HG03045 (cell line): ENCODE measurements around the gene CDT1.

Experiments
- ATAC-seq: cut with Tn5 transposase; IDR thresholded peaks from one replicate; pipeline ENCODE4 v1.9.1; 2021; ENCODE audit warnings: mild to moderate bottlenecking, moderate library complexity; ENCODE audit not compliant: unreplicated experiment

The CDT1 gene

DNA sequence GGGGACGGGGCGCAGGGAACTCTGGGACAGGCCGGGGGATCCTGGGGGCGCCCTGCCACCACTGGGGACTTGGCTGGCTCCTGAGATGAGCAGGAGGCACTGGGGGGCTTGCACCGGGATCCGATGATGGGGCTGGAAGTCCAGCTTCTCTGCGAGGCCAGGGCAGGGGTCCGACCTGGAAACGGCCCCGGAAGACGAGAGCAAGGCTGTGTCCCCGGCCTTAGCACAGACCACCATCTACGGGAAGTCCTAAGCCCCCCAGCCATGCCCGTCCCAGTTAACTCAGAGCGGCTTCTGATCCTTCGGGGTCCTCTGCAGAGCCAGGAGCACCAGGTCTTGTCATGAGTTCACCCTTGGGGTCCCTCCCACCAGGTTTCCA lies 573 bp downstream of the CDT1 start:
- no peak for ATAC-seq

DNA sequence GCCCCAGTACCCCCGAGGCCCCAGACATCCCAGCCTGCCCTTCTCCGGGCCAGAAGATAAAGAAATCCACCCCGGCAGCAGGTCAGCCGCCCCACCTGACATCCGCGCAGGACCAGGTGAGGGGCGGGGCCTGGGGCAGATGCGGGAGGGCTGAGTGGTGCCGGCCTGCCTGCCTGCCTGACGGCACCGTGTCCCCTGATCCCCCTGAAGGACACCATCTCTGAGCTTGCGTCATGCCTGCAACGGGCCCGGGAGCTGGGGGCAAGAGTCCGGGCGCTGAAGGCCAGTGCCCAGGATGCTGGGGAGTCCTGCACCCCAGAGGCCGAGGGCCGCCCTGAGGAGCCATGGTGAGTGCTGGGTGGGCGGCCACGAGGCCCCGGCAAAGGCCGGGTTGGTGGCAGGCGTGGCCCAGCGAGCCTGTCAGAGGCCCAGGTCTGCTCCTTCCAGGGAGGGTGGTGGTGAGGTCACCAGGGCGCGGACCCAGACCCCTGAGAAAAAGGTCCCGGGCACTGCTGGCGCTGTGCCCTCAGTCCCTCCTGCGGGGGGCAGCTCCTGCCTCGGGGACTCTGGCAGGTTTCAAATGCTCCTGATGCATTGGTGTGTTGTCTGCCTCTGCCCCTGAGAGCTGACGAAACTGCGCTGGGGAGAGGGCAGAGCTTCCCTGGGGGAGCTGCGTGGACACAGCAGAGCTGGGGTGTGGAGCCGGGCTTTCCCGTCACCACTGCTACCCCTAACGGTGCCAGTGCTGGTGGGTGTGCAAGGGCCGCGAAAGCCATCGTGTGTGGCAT lies 1.2 kb downstream of the CDT1 start:
- no peak for ATAC-seq

DNA sequence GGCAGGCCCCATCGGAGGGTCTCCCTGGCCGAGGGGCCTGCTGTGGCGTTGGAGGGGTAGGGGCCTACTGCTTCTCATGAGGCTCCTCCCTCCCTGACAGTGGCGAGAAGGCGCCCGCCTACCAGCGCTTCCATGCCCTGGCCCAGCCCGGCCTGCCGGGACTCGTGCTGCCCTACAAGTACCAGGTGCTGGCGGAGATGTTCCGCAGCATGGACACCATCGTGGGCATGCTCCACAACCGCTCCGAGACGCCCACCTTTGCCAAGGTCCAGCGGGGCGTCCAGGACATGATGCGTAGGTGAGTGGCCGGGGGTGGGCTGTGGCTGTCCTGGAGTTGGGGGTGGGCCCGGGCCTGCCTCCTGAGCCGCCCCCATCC lies 1.7 kb downstream of the CDT1 start:
- no peak for ATAC-seq

DNA sequence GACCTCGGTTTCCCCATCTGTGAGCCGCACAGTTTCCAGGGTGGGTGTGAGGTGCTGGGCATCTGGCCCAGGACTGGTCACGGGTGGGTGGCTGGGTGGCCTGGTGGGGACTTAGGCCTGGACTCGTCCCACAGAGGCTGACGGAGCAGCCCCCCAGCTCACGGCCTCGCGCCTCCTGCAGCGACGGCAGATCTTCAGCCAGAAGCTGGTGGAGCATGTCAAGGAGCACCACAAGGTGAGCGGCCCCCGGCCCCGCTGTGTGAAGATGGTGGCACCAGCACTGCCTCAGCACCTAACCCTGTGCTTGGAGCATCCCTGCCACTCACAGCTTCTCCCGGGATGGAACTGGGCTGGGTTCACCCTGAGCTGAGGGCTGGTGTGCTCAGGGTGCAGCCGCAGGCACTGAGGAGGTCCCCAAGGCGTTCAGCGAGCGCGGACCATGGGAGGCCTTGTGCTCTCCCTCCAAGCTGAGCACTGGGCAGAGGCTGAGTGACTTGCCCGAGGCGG lies 2.4 kb downstream of the CDT1 start:
- no peak for ATAC-seq

DNA sequence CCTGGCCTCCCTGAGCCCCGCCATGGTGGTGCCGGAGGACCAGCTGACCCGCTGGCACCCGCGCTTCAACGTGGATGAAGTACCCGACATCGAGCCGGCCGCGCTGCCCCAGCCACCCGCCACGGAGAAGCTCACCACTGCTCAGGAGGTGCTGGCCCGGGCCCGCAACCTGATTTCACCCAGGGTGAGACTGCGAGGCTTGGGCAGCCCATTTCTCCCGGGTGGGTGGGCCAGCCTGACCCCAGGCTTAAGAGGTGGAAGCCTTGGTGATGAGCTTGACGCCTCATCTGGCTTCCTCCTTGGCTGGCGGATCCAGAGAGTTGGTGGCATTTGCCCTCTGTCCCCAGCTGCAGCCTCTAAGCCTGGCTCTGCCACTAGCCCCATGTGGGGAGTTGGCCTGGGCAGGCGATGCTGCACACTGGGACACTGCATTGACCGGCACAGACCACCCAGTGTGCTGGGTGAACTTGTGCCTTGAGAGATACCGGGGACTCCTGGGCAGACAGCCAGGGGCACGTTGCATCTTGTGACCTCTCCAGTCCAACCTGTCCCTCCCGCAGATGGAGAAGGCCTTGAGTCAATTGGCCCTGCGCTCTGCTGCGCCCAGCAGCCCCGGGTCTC lies 3.0 kb downstream of the CDT1 start:
- no peak for ATAC-seq

DNA sequence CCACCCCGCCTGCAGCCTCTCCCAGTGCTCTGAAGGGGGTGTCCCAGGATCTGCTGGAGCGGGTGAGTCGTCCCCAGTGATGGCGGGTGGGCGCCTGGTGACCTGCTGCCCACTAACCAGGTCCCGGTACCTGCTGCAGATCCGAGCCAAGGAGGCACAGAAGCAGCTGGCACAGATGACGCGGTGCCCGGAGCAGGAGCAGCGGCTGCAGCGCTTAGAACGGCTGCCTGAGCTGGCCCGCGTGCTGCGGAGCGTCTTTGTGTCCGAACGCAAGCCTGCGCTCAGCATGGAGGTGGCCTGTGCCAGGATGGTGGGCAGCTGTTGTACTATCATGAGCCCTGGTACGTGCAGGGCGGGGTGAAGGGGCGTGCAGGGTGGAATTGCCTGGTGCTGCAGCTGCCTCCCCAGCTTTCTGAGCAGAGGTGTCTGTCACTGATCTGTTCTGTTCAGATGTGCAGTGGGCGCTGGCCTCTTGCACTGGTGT lies 3.6 kb downstream of the CDT1 start:
- ATAC-seq, result no peak

DNA sequence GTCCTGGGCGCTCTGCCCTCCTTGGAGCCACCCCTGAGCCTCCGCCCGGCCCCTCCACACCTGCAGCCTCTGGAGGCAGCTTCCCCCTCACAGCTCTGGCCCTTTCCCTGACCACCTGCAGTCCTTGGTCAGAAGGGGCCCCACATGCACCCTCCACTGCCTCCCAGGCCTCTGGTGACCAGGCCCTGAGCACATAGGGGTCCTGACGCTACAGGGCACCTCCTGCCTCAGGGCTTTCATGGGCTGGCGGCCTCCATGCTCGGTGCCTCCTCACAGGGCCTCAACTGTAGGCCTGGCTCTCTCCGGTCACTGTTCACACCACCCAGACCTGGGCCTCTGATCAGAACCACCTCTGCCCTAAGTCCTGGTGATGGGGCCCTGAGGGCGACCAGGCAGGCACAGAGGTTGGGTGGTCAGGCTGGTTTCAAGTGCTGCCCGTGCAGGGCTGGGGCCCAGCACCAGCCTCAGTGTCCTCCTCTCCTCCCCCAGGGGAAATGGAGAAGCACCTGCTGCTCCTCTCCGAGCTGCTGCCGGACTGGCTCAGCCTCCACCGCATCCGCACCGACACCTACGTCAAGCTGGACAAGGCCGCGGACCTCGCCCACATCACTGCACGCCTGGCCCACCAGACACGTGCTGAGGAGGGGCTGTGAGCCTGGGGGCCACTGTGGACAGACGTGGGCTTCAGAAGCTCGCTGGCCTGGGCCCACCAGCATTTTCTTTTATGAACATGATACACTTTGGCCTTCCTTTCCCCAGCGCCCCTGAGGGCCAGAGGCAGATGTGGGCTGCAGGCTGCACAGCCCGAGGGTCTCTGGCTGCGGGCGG lies 4.3 kb downstream of the CDT1 start:
- ATAC-seq, result no peak

DNA sequence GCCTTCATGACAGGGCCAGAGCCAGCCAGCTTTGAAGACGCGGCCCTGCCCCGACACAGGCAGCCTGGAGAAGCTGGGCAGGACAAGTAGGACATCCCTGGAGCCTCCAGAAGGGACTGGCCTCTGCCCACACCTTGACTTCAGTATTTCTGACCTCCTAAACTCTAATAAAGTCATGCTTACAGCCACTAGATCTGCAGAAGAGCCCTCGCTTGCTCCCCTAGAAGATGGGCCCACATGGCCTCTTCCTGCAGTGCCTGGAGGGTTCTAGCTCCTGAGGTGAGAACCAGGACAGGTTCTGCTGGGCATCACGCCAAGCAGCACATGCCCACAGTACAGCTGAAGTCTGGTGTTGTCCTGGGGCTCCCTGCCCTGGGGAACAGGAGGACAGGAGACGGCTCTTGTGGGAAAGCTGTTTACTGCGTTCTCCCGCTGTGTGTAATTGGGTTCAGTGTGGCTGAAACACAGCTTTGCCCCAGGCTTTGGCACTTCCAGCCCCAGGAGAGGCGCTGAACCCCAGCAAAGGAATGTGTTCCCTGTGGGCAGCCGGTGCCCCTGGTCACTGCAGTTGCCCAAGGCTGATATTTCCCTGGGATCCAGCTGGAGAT lies 5.6 kb downstream of the CDT1 start:
- ATAC-seq, result no peak

DNA sequence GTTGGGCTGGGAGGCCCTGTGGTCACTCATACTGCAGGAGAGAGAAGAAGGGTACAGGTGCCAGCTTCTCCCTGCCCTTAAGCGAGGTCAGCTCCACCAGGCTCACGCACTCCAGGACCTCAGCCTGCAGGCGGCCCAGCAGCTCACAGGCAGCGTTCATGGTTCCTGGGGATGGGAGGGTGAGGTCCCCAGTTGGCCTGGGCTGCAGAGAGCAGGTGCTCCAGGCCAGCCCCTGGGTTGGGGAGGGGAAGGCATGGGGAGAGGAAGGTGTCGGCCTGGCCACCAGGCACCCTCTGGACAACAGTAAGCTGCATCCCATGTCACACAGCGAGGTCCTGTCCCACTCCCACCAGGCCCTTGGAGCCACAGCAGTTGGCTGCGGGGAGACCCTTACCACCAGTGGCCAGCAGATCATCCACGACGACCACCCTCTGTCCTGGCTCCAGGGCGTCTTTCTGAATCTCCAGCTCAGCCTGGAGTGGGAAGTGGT lies 6.1 kb downstream of the CDT1 start:
- no peak for ATAC-seq

DNA sequence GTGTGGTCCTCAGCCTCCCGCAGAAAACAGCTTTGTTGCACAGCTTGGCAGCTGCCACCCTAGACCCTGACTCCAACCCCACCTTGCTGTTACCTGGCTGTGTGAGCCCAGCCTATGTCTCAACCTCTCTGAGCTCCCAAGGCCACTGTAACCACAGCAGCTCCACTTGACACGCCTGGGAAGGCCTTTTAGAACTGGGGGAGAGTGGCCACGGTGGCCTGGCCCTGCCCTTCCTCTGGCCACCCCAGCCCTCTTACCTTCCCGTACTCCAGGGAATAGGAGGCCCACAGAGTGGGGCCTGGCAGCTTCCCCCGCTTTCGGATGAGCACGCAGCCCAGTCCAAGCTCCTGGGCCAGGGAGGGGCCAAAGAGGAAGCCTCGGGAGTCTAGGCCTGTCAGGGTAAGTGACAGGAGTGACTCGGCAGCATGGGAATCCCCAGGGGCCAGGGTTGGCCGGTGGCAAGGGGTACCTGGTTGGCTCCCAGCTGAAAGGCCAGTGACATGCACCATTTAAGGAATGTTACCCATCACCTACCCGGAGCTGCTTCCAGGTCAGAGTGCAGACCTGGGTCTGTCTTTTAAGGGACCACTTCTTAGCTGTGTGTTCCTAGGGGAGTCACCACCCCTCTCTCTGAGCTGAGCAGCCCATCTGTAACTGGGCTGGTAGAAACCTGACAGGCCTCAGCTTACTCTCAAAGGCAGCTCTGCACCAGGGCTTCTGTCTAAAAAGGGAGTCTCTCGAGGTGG lies 6.8 kb downstream of the CDT1 start:
- ATAC-seq, result no peak

DNA sequence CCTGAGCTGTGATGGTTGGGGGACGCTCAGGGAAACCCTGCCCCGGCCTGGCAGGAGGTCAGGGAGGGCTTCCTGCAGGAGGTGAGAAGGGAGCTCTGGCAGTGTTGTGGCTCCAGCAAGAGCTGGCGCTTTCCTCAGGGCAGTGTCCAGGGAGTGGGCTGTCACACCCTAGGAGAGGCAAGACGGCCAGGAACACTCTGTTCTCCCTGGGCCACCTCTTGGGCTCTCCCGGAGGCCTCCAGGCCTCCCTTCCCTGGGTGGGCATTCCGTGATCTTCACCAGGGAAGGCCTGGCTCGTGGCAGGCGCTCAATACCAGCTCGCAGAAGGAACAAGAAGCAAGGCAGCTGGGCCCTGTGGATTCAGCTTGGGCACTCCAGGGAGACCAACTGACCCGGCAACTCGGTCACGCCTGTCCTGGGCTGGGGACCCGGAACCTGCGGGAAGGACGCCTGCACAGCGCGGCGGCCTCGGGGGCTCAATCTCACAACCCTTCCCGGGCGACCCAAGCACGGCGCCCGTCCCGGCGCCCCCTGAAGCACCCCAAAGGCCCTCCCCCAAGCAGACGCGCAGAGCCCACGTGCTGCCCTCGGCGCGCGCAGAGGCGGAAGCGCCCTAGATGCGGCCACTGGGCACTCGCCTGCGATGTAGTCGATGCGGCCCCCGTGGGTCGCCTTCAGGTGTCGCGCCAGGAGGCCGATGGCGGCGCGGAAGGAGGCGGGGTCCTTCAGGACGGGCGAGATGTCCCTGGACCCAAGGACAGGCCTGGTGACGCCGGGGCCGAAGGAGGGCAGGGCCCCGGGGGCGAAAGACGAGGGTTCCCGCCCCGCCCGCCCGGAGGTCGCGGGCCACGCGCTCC lies 7.6 kb downstream of the CDT1 start:
- ATAC-seq, result peak; percentile 48

DNA sequence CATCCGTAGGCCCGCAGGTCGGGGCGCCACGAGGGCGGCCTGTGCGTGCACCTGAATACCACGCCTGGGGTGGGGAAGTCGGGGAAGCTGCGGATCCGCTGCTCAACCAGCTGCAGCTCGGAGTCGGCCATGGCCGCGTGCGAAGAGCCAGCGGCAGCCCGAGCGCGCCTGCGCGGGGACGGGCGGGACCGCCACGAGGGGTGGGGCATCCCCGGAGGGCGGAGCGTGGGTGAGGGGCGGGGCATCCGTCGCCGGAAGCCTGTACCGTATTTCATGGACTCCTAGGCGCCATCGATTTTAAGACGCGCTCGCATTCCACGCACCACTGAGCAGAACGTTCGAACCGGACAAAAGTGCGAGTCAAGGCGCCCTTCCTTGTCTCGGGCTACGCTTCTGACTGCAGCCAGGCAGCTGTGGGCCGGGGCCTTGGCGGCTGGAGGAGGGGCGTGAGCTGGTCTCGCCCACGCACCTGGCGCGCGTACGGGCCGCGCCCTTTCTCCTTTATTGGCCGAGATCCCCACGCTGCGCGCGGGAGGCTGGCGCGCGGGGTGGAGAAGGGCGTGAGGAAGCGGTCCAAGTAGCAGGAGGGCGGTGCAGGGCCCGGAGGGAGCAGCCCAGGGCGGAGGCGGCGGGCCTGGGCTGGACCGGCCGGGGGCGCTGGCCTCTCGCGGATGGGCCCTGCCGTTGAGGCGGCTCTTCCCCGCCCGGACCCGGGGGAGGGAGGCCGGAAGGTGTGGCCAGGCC lies 8.4 kb downstream of the CDT1 start, which contains the start of gene APRT:
TSS of gene APRT (minus strand) at position 160 of the 744 bp plus-strand sequence. CDS start at position 131, 29 bp downstream.
- ATAC-seq, result peak; percentile 71

DNA sequence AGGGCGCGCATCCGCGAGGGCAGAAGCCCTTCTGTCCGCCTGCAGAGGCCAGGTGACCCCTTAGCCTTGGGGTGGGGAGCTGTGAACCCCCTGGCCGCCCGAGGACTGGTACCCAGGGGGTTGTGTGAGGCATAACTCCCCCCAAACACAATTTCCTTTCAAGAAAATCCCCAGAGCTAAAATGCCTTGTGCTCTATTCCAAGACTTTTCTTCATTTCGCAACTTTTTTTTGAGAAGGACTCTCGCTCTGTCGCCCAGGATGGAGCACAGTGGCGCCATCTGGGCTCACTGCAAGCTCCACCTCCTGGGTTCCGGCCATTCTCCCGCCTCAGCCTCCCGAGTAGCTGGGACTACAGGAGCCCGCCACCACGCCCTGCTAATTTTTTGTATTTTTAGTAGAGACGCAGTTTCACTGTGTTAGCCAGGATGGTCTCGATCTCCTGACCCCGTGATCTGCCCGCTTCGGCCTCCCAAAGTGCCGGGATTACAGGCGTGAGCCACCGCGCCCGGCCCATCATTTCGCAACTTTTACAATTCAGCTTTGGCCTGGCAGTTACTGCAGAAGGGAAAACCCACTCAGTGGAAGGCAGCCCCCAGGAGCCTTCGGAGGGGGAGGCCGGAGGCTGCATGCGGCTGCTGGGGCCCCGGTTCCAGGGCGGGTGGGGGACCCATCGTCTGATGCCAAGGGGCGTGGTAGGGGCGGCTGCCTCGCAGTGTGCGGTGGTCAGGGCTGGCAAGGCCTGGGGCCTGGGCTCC lies 9.1 kb downstream of the CDT1 start:
- ATAC-seq, result no peak

DNA sequence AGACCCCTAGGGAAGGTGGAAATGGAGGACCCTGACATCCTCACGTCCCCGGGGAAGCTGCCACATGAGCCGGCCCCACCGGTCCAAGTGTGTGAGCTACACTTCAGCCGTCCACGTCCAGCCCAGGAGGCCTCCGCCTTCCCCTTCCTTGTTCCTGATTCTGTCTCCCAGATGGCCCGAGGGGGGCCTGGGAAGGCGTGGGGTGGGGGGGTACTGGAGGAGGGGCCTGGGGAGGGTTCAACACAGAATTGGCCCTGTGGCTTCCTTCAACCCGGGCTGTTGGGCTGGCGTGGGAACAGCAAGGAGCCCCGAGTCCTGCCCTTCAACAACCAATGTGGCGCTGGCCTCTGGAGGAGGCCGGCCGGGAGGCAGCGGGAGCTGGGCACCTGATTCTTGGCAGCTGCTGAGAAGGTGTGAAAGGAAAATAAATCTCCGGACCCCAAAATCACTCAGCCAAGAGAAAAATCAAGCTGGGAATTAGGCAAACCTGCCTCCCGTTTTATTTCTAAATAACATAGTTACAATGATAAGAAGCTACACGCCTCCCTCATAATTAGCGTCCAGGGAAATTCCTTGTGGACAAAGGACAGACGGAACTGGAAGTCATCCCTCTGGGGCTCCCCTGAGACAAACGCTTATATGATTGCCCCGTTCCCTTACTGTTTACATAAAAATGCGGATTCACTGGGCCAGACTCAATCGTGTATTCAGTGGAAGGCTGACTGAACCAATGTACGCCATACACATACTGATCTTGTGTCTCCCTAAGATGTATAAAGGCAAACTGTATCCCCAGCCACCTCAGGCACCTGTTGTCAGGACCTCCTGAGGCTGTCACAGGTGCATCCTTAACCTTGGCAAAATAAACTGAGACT lies 9.9 kb downstream of the CDT1 start:
- ATAC-seq, result no peak

DNA sequence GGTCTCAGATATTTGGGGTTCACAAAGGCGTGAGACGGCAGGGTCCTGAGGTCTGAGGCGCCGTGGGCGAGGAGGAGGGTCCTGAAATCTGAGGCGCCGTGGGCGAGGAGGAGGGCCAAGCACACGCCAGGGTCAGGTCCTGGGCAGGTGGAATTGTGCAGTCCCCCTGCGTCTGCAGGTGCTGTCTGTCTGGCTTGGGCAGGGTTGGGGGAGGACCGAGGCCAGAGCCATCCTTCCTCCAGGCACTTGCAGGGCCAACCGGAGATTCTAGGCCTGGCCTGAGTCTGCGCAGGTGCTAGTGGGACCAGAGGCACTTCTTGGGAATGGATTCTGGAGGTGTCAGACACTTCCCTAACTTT lies 10.5 kb downstream of the CDT1 start:
- ATAC-seq, result no peak

DNA sequence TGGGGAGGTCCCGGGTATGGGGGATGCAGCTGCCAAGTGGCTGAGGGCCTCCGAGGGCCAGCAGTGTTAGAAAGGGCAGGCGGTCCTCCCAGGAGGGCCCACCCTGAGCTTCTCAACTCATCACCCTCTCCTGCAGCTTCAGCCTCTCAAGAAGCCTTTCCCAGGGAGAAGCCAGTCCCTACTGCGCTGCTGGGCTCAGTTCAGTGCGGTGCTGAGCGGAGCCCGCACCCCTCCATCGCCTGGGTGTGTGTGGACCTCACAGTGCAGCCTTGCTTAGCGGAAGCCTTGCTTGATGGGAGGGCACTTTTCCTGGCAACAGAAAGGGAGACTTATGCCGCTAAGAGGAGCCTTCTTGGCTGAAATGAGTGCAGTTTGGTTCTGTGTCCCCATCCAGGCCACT lies 11.6 kb downstream of the CDT1 start:
- ATAC-seq, result no peak
